Measurements from ENCODE around the gene EPHA2.
"Not testable (repeated sequence)": the region's sequence is repeated elsewhere in the genome, so short reads cannot be mapped to it uniquely, and the experiment has no call there.

EPHA2 gene

GRCh38 chr1:16167331-16168143 lies 11.7 kb upstream of the EPHA2 start:
- DNase-seq = no peak

GRCh38 chr1:16166117-16166516 lies 10.2 kb upstream of the EPHA2 start:
- no peak for DNase-seq

DNA sequence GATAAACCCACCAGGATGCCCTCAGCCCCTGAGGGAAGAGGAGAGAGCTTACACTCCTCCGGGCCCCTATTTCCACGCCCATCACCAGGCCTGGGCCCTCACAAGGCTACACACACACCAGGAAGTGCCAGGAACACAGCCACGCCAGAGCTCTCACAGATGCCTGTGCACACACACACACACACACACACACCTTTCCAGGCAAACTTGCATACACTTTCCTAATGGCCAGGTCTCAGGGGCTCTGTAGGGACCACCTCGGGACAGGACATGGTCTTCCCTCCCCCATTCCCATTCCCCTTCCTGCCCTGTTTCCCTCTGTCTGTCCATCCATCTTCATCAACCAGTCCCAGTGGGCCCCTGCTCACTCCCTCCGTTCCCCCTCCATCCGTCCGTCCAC lies 9.7 kb upstream of the EPHA2 start:
- no peak for DNase-seq

DNA sequence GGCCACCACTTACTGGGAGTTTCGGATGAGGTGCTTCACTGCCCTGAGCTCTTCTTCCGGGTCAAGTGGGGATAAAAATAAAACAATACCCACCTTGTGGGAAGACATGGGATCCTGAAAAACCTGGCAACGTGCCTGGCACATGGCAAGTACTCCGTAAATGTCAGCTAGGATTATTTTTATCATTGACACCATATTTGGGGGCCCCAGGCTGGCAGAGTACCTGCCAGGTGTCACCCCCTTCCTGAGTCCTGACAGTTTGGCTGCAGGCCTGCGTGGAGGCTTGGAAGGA lies 9.2 kb upstream of the EPHA2 start:
- DNase-seq = no peak

- peak; percentile 94 for DNase-seq
These were observed 8.6 kb upstream of the EPHA2 start for GRCh38 chr1:16164213-16165072.

GRCh38 chr1:16163608-16164212 lies 7.8 kb upstream of the EPHA2 start:
- DNase-seq = not testable (repeated sequence)

DNA sequence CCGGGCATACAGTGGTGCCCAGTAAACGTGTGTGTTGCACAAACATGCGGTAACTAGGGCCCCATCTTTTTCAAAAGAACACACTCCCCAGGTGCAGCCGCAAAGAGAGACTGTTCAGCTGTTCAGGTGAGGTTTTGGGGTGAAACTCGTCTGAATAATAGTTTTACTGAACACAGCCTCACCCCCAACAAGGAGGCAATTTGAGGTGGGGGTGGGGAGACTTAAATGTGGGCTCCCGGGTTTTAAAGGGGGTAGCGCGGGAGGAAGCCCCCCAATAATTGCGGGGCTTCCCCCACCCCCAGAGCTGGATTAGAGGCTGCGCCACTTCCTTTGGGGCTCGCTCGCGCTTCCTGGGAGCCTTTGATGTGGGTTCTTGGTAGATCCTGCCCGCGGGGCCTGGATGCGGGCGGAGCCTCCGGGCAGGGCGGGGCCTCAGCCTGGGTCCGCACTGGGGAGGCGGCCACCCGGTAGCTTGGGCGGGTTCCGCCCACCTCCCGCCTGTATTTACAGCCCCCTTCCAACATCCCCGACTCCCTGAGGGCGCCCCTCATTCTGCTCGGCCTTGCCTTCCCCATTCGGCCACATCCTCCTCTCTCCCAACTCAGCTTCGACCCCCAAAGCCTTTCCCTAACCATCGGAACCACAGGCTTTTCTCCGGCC lies 6.4 kb upstream of the EPHA2 start:
- no peak for DNase-seq

- DNase-seq = no peak
These were observed 5.8 kb upstream of the EPHA2 start for GRCh38 chr1:16161717-16162116.

DNA sequence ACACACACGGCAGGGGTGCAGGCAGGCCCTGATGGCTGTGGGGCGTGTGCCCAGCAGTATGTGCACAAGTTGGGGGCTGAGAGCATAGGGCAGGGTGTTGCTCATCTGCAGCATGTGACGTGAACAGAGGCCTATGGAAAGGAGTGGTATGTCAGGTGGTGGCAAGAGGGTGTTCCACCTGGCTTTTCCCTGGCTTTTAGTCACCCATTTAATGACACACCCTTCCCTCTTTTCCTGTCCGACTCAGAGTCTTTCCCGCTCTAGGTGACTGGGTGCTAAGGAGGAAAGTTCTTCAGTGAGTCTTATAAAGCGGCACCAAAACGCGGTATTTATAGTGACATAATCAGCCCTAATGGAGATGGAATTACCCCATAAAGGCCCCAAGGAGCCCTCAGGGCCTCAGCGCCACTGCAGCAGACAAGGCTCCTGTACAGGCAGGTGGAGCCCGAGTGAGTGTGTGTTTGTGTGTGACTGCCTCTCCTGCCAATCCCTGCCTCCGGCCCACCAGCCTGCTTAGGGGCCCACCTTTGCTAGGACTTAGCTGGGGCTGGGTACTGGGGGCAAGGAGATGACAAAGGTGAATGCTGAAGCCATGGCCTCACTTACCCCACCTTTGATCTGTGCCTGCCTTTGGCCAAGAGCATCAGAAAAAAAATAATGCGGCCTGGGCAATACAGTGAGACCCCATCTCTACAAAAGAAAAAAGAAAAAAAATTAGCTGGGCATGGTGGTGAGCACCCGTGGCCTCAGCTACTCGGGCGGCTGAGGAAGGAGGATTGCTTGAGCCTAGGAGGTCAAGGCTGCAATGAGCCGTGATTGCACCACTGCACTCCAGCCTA lies 3.3 kb upstream of the EPHA2 start:
- DNase-seq = no peak

DNA sequence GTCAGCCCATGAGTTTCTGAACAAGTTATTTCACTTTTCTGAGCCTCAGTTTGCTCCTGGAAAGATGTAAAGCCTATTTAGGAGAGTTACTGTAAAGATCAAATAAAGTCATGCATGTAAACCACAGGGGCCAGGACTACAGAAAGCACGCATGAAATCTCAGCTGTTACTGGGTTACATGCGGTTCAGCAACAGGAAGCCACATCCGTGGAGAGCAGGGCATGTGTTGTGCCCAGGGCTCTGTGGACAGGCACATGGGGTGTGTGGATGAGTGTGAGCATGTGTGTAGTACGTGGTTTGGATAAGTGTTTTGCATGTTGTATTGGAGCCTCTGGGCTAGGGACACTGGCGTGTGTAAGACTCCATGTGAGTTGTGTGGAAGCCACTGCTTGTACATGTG lies 2.2 kb upstream of the EPHA2 start:
- DNase-seq = no peak

DNA sequence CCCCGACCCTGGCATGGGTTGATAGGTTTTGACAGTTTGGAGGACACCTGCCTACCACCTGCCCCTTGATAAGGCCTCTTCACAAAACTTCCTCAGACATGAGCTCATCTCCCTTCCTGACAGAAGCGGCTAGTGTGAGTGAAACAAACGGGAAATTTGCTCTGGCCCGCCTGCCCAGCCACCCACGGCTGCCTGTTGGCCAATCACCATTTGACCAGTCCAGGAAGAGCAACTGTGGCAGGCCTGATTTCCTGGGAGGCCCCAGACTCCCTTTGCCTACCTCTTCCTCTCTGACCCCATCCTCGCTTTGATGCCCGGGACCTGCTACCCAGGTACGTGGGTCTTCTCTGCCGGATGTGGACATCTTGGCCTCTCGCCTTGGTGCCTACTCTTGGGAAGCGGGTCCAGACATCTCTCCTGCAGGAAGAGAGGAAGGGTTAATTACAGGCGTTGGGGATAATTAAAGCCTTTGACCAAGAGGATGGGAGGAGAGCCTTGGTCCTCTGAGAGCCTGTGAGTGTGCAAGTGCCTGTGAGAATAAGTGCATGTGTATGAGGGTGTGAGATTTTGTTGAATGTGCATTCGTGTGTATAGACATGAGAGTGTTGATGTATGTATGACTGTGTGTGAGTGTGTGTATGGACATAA lies 1.1 kb upstream of the EPHA2 start:
- no peak for DNase-seq

DNA sequence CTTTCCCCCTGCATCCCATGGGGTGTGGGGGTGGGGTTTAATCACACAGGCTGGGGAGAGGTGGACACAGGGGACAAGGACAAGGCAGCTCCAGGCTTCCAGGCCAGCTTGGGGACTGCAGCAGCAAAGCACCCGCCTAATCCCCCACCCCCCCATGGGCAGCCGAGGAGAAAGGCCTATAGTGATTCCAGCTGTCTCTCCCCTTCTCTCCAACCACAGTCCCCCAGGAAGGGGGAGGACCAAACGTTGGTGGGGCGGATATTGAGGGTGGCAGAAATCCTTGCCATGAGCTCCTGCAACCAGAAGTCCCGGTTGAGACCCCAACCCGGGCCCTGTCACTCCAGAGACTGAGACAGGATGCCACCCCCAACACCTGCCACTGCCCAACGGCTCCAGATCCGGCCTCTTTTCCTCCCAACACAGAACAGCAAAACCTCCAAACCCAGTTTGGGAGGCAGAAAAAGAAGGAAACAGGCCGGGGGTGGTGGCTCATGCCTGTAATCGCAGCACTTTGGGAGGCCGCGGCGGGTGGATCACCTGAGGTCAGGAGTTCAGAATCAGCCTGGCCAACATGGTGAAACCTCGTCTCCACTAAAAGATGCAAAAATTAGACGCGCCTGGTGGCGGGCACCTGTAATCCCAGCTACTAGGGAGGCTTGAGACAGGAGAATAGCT lies 1.7 kb downstream of the EPHA2 start:
- no peak for DNase-seq

GRCh38 chr1:16153096-16153998 lies 2.5 kb downstream of the EPHA2 start:
- DNase-seq = no peak

GRCh38 chr1:16152481-16153087 lies 3.3 kb downstream of the EPHA2 start:
- peak; percentile 44 for DNase-seq

DNA sequence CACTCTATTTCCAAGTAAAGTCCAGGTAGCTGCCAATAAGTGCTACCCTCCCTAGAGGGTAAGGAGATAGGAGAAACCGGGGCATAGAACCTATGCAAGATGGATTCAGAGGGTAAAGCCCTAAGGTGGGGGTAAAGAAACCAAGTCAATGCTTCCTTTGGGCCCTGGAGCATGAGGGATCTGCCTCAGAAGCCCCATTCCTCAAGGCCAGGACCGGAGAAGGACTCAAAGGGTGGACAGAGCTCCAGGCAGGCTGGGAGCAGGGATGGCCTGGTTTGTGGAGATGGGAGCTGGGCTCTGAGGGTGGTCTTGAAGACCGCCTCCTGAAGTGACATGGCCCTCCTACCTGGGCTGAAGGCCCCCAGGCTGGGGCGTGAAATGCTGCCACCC lies 3.9 kb downstream of the EPHA2 start:
- no peak for DNase-seq

- peak; percentile 49 for DNase-seq
These were observed 4.5 kb downstream of the EPHA2 start for GRCh38 chr1:16151196-16151994.

DNA sequence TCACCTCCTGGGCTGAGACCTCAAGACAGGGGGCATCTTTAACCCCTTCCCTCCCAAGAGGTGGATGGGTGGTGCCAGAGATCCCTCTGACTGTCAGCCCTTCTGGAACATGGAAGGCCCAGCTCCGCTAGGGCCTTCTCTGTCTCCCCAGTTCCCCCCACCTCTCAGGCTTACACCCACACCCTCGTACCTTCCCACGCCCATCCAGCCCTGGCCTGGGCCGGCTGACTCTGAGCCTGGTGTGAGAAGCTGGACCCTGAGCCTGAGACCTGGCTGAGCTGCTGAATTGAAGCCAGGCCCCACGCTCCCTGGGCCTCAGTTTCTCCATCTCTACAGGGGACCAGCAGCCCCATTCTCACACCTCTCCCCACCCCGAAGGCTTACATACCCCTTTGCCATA lies 5.4 kb downstream of the EPHA2 start:
- DNase-seq = no peak

DNA sequence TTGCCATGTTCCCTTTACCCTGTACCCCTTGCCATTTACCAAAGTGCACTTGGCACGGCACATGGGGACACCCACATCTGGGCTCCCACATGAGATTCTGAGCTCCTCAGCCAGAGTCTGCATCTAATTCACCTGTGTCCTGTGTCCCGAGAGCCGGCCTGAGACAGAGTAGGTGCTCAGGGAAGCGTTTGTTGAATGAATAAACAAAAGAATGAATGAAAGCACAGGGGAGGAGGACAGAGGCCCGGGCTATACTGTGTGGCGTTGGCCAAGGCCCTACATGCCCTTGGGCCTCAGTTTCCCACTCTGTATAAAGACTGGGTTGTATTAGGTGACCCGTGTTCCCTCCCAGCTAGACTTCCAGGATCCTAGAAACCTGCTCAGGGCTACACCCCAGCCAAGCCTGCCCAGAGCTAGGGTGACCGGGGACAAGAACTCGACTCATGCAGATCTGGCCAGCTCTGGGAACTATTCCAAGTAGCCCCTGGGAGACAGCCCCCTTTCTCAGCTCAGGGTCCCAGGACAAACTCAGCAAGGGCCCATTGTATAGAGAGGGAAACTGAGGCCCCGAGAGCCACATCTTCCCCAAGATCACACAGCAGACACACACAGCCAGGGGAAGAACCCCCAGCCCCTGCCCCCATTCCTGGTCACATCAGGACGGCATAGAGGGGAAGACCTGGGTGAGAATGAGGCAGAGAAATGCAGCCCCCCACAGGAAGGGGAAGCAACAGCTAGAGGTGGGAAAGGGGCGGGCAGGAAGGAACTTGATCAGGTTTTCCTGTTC lies 6.0 kb downstream of the EPHA2 start:
- DNase-seq = no peak
